GM18499 (cell line): ENCODE measurements around the gene SLC2A10.

ENCODE experiments used
- ATAC-seq: cut with Tn5 transposase; IDR thresholded peaks from one replicate; pipeline ENCODE4 v1.9.1; 2021; ENCODE audit warnings: moderate number of reproducible peaks; ENCODE audit not compliant: insufficient read depth, unreplicated experiment

SLC2A10 gene

DNA sequence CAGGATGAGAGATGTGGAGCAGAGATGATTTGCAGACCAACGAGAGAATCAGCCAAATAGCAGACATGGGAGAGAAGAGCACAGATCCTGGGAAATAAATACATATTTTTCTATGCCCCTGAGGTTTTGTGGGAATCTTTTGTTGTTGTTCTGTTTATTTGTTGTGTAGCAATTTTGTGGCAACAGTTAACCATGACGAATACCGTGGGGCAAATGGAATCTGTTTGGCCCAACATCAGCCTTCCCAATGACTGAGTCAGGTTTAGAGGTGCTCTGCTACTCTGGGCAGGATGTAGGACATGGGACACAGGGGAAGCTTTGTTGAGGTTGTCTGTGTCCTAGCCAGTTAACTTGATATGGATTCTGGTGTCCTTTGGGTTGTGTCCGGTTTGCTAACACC lies 7.9 kb upstream of the SLC2A10 start:
- ATAC-seq: no peak

DNA sequence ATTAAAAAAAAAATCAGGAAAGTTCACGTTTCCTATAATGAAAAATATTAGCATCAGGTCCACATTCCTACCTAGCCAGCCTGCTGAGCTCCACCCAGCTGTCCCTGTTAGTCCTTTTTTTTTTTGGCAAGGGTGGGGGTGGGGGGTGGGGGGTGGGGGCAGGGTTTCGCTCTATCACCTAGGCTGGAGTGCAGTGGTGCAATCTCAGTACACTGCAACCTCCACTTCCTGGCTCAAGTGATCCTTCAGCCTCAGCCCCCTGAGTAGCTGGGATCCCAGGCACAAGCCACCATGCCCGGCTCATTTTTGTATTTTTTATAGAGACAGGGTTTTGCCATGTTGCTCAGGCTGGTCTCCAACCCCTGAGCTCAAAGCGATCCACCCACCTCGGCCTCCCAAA lies 7.5 kb upstream of the SLC2A10 start:
- ATAC-seq: no peak

DNA sequence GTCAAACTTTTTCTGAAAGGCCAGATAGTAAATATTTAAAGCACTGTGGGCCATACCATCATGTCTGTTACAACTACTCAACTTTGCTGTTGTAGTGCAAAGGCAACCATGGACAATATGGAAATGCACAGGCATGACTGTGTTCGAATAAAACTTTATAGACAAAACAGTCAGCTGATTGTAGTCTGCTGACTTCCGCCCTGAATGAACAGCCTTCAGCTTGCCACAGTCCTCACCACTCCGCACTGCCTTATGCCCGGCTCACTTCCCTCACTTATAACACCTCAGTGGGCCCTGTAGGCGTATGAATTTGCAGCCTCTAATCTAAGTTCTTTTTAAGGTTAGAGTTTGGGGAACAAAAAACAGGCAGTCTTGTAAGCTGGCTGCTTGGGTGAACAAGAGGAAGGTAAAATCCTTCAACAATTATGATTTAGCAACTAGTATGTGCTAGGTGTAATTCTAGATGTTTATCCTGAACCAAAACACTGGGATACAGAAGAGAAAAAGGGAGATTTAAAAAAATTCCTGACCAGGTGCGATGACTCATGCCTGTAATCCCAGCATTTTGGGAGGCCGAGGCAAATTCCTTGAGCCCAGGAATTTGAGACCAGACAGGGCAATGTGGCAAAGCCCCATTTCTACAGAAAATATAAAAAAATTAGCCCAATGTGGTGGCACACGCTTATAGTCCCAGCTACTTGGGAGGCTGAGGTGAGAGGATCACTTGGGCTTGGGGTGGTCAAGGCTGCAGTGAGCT lies 6.8 kb upstream of the SLC2A10 start:
- ATAC-seq: no peak

DNA sequence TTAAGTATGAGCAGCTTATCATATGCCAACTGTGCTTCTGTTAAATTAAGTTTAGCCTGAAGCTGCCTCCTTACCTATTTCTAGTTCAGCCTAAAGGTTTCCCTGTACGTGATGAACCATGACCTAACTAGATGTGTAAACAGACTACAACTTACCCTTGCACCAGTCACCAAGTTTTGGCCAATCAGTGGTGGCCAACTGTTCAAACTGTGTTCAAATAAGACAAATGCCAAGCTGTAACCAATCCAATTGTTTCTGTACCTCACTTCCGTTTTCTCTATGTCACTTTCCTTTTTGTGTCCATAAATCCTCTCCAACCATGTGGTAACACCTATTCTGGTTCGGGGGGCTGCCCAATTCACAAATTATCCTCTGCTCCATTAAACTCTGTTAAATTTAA lies 6.0 kb upstream of the SLC2A10 start:
- ATAC-seq: no peak

DNA sequence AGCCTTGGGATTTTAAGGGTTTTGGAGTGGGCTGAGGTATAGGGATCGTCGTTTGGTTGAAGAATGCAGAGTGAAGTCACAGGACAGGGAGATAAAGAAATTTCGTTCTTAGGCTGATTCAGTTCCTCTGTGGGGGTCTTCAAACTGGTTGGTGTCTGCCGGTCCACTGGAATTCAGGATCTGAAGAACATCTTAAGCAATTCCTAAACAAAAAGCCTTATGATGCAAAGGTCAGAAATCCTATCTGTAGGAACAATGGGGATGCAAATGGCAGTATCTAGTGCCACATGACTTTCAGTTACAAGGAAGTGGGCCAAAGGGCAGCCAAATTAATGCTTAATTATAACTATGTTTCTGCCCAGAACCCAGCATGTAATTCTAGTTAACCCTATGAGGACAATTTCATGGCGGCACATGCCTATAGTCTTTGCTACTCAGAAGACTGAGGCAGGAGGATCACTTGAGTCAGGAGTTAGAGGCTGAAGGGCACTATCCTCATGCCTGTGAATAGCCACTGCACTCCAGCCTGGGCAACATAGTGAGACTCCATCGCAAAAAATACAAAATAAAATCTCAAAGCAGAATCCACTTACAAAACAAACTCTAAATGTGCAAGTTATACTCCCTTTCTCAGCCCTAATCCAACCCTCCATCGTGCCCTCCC lies 4.6 kb upstream of the SLC2A10 start:
- ATAC-seq: no peak

DNA sequence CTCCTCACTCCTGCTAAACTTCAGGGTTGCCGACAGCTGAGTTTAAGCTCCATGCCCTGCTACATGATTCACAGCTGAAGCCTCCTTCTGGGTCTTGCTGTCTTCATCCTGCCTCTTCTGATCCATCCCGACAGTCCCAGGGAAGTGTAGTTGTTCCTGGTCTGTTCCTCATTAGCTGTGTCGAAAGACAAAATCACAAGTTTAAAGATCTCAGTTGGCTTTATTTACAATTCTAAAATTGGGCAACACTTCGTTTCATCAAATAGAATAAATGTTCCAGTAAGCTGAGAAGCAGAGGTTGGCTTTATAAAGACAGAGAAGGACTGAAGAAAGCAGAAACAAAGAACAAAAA lies 4.1 kb upstream of the SLC2A10 start:
- ATAC-seq: no peak

DNA sequence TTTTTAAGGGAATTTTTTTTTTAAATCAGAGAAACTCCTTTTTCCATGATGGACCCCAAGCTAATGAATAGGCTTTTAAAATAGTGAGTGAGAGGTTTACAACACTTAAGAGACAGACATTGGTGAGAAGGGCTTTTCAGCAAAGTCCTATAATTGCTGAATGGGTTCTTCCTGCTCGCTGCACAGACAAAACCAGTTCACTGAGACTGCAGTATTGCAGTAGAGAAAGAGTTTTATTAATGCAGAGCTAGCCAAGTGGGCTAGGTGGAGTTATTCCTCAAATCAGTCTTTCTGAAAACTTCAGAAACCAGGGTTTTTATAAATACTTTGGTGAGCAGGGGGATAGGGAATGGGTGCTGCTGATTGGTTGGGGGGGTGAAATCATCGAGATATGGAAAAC lies 3.2 kb upstream of the SLC2A10 start:
- ATAC-seq: no peak

DNA sequence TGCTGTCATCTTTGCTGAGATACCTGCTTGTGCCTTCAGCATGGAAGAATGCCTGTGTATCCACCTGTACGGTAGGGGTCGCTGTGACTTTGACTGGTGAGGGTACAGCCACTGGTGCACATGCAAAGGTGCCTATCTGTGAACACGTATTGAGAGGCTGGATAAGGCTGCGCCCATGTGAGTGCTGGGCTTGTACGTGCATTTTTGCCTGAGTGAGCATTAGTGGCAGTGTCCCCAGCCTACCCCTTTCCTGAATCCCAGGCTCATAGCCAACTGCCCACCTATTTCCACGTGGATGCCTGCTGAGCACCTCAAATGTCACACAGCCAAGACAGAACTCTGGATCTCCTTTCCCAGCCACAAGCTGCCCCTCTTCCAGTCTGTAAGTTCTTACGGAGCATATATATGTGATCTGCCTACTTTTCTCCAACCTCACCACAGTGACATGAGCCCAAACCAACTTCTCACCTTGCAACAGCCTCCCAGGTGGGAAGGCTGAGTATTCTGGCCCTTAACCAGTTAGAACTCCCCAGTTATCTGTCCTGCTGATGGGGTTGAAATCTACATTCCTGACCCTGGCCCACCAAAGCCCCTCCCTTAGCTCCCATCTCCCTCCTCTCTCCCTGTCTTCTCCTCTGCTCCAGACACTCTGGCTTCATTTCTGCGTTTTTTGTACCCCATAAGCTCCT lies 1.1 kb upstream of the SLC2A10 start:
- no peak for ATAC-seq

DNA sequence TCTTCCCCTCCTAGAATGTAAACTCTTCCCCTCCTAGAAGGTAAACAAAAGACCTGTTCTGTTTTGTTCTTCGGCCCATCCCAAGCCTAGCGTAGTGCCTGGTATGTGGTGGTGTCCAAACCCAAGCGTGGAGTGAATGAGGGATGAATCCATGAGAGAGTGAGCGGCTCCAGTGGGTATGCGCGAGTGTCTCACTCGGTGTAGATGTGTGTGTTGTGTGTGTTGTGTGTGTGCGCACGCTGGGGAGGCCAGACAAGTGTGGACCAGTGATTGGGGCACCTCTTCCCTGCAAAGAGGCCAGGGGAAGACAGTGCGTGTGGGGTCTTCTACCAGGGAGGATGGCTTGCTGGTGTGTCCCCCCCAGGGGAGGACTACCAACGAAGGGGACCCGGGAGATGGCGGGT lies 392 bp upstream of the SLC2A10 start:
- no peak for ATAC-seq

DNA sequence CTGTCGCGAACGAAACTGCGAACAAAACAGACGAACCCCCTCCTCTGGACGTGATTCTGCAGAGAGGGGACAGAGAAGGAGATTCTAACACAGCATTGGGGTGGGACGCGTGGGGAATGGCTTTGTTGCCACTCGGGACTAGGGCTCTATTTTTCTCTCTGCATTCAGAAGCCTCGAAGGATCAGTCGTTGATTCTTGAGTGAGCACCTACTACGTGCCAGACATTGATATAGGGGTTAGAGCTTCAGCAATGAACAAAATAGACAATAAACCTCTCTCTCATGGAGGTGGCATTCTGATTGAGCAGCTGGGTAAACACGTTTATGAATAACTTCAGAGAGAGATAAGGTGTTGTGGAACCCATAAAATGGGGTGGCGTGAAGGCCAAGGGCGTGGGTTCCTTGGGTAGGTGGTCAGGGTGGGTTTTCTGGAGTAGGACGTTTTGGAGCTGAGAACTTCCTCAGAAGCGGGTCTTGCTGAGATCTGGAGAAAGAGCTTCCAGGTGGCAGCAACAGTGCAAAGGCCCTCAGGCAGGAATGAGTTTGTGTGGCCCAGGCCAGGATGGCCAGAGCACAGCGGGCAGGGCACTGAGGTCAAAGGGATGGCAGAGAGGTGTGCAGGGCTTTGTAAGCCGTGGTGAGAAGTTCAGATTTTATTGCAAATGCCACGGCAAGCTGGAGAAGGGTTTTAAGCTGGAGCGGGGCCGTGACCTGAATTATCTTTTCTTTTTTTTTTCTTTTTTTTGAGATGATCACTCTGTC lies 884 bp downstream of the SLC2A10 start:
- no peak for ATAC-seq

DNA sequence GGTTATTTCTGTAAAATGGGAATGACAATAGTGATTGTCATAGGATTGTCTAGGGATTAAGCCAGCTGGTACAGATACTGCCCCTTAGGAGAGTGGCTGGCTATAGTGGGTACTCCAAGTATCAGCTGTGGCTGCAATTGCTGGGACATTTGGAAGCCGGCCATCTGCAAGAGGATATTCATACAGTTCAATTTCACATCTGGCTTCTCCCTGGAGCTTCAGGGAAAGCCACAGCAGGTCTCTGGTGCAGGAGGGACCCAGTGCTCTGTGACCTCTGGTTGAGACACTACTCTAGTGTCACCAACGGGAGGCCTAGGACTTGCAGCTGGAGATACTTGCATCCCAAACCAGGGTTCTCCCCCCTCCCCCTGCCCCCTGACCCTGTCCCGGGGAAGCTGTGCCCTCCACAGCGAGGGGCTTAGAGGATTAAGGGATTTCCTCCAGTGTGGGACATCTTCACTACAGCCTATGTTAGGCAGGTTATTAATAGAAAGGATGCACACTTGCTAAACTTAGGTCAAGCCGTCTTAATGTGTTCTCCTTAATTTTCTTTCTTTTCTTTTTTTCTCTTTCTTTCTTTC lies 2.7 kb downstream of the SLC2A10 start:
- no peak for ATAC-seq

DNA sequence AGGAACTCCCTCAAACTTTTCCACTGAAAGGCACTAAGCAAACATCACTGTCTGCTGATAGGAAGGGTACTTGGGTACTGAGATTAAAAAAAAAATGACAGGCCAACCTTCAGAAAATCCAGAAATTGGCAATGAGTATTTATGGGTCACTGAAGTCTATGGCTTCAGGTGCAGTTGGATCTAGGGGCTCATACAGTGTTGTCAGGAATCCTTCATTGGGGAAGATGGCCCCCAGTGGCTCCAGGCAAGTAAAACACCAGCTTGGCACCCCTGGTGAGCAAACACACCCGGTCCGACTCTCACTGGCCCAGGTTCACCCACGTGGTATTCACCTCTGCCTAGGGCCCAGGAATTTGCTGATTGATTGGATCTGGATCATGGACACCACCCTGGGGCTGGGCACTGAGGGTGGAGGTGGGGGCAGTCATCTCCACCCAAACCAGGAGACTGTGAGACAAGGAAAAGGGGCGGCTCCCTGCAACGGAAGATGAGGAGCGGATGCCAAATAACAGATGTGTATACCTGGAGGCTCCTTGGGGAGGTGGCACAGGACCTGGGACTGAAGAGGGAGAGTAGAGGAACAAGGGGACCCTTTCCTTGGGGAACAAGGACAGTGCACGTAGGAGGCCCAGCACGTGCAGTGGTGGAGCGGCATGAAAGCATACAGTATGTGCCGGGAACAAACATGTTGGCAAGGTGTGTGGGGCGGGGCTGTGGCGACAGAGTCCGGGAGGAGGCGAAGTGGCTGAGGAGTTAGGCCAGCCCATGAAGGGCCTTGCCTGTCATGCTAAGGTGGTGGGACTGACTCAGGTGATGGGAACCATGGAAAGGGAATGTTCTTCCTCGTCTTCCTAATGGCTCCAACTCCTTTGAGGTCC lies 4.7 kb downstream of the SLC2A10 start:
- ATAC-seq: no peak

DNA sequence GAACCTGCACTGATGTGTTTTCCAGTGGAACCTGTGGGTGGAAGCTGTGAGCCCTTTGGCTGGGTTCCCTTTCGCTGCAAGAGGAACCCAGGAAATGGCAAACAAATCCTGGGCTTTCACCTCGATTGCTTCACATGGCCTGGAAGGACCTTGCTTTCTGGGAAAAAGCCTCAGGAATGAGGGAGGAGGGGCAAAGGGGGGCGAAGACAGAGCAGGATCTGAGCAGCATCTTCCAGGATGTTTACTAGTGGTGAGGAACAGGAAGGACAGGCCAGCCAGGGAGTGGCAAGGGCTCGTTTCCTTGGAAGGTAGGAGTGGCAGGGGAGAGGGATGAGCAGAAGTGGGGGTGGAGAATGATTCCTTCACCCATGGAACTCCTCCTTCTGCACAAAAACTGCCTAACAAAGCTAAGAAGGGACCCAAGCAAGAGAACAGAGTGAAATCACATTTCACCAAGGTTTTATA lies 5.9 kb downstream of the SLC2A10 start:
- ATAC-seq: no peak

DNA sequence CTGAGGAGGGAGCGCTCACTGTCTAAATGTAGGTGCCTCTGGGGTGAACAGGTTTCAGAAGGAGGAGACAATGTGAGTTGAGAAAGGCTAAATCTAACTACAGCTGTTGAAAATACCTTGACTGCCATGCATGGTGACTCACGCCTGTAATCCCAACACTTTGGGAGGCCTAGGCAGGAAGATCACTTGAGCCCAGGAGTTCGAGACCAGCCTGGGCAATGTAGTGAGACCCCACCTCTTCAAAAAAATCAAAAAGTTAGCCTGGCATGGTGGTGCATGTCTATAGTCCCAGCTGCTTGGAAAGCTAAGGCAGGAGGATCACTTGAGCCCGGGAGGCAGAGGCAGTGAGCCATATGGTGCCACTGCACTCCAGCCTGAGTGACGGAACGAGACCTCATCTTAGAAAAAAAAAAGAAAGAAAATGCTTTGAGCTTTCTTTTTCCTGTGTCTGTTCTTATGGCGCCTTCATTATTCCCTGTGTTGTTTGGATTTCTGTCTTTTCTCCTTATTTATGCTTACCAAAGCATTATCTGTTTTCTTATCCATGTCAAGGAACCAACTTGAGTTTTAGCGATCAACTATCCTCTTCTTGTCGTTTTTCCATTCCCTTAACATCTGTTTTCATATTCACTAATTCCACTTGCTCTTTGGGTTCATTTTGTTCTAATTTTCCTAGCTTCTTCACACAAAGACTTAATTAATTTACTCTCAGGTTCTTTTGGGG lies 8.5 kb downstream of the SLC2A10 start:
- no peak for ATAC-seq

DNA sequence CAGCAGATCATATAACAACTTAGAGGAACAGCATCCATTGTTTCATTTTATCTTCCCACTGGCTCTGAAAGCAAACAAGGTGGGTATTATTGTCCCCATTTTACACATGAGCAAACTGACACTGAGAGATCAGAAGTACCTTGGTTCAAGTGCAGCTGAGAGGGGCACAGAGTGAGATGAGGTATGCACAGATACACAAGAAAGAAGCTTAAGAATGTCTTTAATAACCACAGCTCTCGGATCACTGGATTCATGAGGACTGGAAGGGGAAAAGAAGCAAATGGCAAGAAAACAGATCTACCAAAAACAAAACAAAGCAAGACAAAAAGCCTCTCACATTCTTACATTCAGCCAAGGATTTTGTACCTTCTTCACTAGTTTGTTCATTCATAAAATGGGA lies 10.6 kb downstream of the SLC2A10 start:
- no peak for ATAC-seq

DNA sequence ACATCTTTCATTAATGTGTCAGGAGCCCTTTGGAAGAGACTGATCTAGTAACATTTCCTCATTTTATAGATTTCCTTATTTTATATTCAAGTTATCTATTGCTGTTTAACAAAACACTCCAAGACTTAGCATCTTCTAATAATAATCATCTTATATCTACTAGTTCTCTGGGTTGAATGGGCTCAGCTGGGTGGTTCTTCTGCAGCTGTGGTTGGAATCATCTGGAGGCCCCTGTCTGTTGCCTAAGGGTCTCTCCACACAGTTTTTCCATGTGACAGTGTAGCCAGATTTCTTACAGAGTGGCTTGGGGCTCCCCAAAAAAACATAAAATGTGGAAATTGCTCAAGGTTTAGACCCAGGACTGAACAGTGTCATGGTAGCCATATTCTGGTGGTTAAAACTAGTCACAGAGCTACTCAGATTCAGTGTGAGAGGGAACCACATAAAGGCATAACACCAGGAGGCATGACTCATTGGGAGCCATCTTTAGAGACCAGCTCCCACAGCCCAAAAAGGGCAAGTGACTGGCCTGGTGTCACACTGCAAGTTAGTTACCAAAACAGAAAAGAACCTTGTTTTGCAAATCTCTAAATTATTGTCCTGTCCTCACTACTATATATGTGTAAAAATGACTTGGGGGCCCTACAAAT lies 11.5 kb downstream of the SLC2A10 start:
- ATAC-seq: no peak

DNA sequence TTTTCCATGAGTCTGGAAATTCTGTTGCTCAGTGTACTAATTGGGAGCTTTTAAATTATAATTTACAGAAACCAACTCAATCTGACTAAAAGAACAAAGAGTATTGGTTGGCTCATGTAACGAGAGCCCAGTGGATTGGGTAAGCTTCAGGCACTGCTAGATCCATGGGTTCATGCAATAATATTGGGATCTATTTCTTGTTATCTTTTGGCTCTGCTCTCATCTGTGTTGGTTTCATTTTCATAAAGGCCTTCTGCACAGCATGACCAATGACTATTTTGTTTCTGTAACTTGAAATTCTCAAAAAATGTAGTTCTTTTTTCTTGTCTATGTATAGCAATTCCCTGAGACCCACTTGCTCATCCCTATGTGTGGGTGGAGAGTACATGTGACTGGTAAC lies 12.0 kb downstream of the SLC2A10 start:
- ATAC-seq: no peak

DNA sequence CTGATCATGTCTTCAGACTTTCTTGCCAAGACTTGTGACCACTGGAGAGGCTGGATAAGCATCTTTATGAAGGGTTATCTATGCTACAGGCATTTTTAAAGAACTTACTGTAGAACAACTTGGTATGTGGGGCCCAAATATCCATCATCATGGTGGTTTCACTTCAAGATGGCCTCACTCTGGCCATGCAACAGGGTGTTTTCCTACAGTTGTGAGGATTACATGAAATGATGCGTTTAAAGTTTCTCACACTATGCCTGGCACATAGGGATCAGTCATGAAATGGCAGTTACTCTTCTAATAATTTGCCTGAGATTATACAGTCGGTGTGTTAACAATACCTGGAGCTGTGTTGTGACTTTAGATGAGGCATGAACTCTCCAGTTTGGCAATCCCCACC lies 13.0 kb downstream of the SLC2A10 start:
- ATAC-seq: no peak
